Measurements from ENCODE around the gene CABLES2. TPM values are rescaled to one million over a fixed set of nuclear protein-coding genes. Genes with fewer than 3 reads are reported as not detected.
A peak's percentile ranks its signal among the peaks of the same experiment; 100 is the strongest.

The CABLES2 gene
- total and polyA plus RNA-seq, 9 of the 15 experiments (the other 6 are each of a cell fraction or from before 2014, with no cell fraction given) = 0.46 to 4.2 (median 1.6) TPM

DNA sequence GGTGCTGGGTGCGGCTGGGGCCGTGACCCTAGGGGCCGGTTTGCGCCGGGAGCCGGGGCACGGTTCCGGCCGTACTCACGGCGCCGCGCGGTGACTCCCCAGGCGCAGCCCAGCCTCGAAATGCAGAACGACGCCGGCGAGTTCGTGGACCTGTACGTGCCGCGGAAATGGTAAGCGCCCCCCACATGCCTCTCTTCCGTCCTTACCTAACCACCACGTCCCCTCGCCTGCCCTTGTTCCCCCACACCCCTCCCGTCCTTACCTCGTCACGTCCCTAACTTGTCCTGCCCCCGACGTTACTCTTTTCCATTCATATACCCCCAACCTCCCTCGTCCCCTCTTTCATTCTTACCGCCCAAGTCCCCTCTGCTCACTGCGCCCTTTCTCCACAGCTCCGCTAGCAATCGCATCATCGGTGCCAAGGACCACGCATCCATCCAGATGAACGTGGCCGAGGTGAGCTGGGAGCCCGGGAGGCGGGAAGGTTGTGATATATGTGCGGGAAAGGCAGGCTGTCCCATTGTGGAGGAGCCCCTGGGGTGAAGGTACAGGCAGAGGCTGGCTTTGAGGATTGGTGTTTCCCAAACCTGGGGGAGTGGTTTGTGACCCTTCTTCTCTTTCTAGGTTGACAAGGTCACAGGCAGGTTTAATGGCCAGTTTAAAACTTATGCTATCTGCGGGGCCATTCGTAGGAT is 19.7 kb downstream of the CABLES2 start (continued):
- TF ChIP-seq, protein P1, sequence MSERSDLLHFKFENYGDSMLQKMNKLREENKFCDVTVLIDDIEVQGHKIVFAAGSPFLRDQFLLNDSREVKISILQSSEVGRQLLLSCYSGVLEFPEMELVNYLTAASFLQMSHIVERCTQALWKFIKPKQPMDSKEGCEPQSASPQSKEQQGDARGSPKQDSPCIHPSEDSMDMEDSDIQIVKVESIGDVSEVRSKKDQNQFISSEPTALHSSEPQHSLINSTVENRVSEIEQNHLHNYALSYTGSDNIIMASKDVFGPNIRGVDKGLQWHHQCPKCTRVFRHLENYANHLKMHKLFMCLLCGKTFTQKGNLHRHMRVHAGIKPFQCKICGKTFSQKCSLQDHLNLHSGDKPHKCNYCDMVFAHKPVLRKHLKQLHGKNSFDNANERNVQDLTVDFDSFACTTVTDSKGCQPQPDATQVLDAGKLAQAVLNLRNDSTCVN (CRISPR knock-in tag; IDR thresholded peaks at IDR 0.05) = peak; percentile 87; the same call in 1 of the 2 replicates
- TF ChIP-seq SMAD3 (CRISPR knock-in tag; conservative IDR thresholded peaks at IDR 0.05) = no peak
- 0 out of 2 replicates have a peak, but pooled peaks have one; percentile 28 for TF ChIP-seq PRMT5 (CRISPR knock-in tag; IDR thresholded peaks at IDR 0.05)
- no peak for TF ChIP-seq ZNF699 (CRISPR knock-in tag; IDR thresholded peaks at IDR 0.05; ENCODE audit: insufficient replicate concordance)
- no peak for TF ChIP-seq TEAD2 (tag; IDR thresholded peaks at IDR 0.05)
- TF ChIP-seq ZSCAN29 (IDR thresholded peaks at IDR 0.05) = no peak
- TF ChIP-seq, protein P2, sequence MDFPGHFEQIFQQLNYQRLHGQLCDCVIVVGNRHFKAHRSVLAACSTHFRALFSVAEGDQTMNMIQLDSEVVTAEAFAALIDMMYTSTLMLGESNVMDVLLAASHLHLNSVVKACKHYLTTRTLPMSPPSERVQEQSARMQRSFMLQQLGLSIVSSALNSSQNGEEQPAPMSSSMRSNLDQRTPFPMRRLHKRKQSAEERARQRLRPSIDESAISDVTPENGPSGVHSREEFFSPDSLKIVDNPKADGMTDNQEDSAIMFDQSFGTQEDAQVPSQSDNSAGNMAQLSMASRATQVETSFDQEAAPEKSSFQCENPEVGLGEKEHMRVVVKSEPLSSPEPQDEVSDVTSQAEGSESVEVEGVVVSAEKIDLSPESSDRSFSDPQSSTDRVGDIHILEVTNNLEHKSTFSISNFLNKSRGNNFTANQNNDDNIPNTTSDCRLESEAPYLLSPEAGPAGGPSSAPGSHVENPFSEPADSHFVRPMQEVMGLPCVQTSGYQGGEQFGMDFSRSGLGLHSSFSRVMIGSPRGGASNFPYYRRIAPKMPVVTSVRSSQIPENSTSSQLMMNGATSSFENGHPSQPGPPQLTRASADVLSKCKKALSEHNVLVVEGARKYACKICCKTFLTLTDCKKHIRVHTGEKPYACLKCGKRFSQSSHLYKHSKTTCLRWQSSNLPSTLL (IDR thresholded peaks at IDR 0.05) = no peak
- no peak for TF ChIP-seq PRPF4 (IDR thresholded peaks at IDR 0.05; ENCODE audit: insufficient read depth, low read depth, low read length, poor library complexity, severe bottlenecking)
- no peak for TF ChIP-seq SMAD2 (IDR thresholded peaks at IDR 0.05; ENCODE audit: low read depth, low read length)
- no peak for TF ChIP-seq KLF10 (CRISPR knock-in tag; IDR thresholded peaks at IDR 0.05)
- TF ChIP-seq CREBBP (IDR thresholded peaks at IDR 0.05; ENCODE audit: low read depth, low read length) = no peak
- TF ChIP-seq RBM34 (IDR thresholded peaks at IDR 0.05; ENCODE audit: borderline replicate concordance, insufficient read depth, low read length) = no peak
- TF ChIP-seq POLR2G (IDR thresholded peaks at IDR 0.05; ENCODE audit: low read depth, low read length) = peak; percentile 72
- TF ChIP-seq, protein P3, sequence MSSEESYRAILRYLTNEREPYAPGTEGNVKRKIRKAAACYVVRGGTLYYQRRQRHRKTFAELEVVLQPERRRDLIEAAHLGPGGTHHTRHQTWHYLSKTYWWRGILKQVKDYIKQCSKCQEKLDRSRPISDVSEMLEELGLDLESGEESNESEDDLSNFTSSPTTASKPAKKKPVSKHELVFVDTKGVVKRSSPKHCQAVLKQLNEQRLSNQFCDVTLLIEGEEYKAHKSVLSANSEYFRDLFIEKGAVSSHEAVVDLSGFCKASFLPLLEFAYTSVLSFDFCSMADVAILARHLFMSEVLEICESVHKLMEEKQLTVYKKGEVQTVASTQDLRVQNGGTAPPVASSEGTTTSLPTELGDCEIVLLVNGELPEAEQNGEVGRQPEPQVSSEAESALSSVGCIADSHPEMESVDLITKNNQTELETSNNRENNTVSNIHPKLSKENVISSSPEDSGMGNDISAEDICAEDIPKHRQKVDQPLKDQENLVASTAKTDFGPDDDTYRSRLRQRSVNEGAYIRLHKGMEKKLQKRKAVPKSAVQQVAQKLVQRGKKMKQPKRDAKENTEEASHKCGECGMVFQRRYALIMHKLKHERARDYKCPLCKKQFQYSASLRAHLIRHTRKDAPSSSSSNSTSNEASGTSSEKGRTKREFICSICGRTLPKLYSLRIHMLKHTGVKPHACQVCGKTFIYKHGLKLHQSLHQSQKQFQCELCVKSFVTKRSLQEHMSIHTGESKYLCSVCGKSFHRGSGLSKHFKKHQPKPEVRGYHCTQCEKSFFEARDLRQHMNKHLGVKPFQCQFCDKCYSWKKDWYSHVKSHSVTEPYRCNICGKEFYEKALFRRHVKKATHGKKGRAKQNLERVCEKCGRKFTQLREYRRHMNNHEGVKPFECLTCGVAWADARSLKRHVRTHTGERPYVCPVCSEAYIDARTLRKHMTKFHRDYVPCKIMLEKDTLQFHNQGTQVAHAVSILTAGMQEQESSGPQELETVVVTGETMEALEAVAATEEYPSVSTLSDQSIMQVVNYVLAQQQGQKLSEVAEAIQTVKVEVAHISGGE (CRISPR knock-in tag; IDR thresholded peaks at IDR 0.05) = peak in 2 of 3 experiments; percentile 15 to 41; a peak in 2 of 6 replicates
- TF ChIP-seq NR3C1 (CRISPR knock-in tag; IDR thresholded peaks at IDR 0.05) = peak; percentile 20; the same call in 1 of the 2 replicates
- TF ChIP-seq, protein P4, sequence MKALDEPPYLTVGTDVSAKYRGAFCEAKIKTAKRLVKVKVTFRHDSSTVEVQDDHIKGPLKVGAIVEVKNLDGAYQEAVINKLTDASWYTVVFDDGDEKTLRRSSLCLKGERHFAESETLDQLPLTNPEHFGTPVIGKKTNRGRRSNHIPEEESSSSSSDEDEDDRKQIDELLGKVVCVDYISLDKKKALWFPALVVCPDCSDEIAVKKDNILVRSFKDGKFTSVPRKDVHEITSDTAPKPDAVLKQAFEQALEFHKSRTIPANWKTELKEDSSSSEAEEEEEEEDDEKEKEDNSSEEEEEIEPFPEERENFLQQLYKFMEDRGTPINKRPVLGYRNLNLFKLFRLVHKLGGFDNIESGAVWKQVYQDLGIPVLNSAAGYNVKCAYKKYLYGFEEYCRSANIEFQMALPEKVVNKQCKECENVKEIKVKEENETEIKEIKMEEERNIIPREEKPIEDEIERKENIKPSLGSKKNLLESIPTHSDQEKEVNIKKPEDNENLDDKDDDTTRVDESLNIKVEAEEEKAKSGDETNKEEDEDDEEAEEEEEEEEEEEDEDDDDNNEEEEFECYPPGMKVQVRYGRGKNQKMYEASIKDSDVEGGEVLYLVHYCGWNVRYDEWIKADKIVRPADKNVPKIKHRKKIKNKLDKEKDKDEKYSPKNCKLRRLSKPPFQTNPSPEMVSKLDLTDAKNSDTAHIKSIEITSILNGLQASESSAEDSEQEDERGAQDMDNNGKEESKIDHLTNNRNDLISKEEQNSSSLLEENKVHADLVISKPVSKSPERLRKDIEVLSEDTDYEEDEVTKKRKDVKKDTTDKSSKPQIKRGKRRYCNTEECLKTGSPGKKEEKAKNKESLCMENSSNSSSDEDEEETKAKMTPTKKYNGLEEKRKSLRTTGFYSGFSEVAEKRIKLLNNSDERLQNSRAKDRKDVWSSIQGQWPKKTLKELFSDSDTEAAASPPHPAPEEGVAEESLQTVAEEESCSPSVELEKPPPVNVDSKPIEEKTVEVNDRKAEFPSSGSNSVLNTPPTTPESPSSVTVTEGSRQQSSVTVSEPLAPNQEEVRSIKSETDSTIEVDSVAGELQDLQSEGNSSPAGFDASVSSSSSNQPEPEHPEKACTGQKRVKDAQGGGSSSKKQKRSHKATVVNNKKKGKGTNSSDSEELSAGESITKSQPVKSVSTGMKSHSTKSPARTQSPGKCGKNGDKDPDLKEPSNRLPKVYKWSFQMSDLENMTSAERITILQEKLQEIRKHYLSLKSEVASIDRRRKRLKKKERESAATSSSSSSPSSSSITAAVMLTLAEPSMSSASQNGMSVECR (CRISPR knock-in tag; IDR thresholded peaks at IDR 0.05) = 0 out of 2 replicates have a peak, but pooled peaks have one; percentile 41

All from K562 (cell line).